Renal cortex interstitium (tissue), 11 donors: Measurements from ENCODE around the gene CDK19. TPM values are rescaled to one million over a fixed set of nuclear protein-coding genes. Genes with fewer than 3 reads are reported as not detected.
"Not testable (repeated sequence)": the region's sequence is repeated elsewhere in the genome, so short reads cannot be mapped to it uniquely, and the experiment has no call there.

Source experiments
- DNase-seq, 11 donors: peaks; one replicate each; pipeline ENCODE4 v3.0.0-alpha.2; 2013; ENCODE audit warnings: low read depth in 9 of 11, low spot score in 4 of 11; ENCODE audit errors: extremely low read depth in 1 of 11
- polyA plus RNA-seq, 3 donors: library from polyadenylated mRNA; unstranded; fragments of 120-200 nt; gene quantifications; one replicate each; pipeline ENCODE4 v1.2.1, GENCODE V29; 2013; ENCODE audit not compliant: insufficient read length in 3 of 3

CDK19 gene
- polyA plus RNA-seq, 3 donors, result 33.9 to 42.6 (median 36.6) TPM

- DNase-seq, result no peak
These were observed 36.9 kb downstream of the CDK19 start for GRCh38 chr6:110778333-110778732.

- DNase-seq, result no peak
These were observed 37.6 kb downstream of the CDK19 start for GRCh38 chr6:110777636-110778035.

- no peak for DNase-seq
These were observed 38.9 kb downstream of the CDK19 start for GRCh38 chr6:110776413-110776812.

- DNase-seq, result no peak
These were observed 45.3 kb downstream of the CDK19 start for GRCh38 chr6:110769923-110770322.

GRCh38 chr6:110768057-110768456 is 47.2 kb downstream of the CDK19 start:
- DNase-seq, result no peak

- DNase-seq, result no peak
These were observed 53.9 kb downstream of the CDK19 start for GRCh38 chr6:110761371-110761770.

GRCh38 chr6:110760589-110760988 is 54.7 kb downstream of the CDK19 start:
- no peak for DNase-seq

- not testable (repeated sequence) for DNase-seq
These were observed 55.2 kb downstream of the CDK19 start for GRCh38 chr6:110760098-110760497.

- no peak for DNase-seq
These were observed 57.3 kb downstream of the CDK19 start for GRCh38 chr6:110757926-110758325.

- no peak for DNase-seq
These were observed 58.5 kb downstream of the CDK19 start for GRCh38 chr6:110756817-110757216.

GRCh38 chr6:110755411-110755834 is 59.8 kb downstream of the CDK19 start:
- DNase-seq, result no peak

GRCh38 chr6:110753936-110754668 is 61.2 kb downstream of the CDK19 start:
- not testable (repeated sequence) for DNase-seq

GRCh38 chr6:110748453-110748852 is 66.8 kb downstream of the CDK19 start:
- no peak for DNase-seq

GRCh38 chr6:110746680-110747079 is 68.6 kb downstream of the CDK19 start:
- no peak for DNase-seq

GRCh38 chr6:110744991-110745390 is 70.3 kb downstream of the CDK19 start:
- DNase-seq, result no peak

- not testable (repeated sequence) for DNase-seq
These were observed 72.7 kb downstream of the CDK19 start for GRCh38 chr6:110742552-110742951.

GRCh38 chr6:110741517-110741916 is 73.8 kb downstream of the CDK19 start:
- no peak for DNase-seq

- peak in 2 of 11 donors; percentile 1 to 4 for DNase-seq
These were observed 76.3 kb downstream of the CDK19 start for GRCh38 chr6:110738899-110739365.

GRCh38 chr6:110735666-110736065 is 79.6 kb downstream of the CDK19 start:
- DNase-seq, result no peak

GRCh38 chr6:110731898-110732297 is 83.4 kb downstream of the CDK19 start:
- DNase-seq, result no peak

GRCh38 chr6:110731196-110731595 is 84.1 kb downstream of the CDK19 start:
- DNase-seq, result no peak
